Parathyroid adenoma (tissue), 2 donors: ENCODE results near the gene CDKN2C.

Experiments used
- H2AFZ ChIP-seq: fragments of 300-600 bp; sonication (generic); one replicate; pipeline ENCODE4 v1.7.0; 2017; ENCODE audit warnings: antibody characterized with exemption, mild to moderate bottlenecking
- H3K27ac ChIP-seq: fragments of 300-600 bp; sonication (generic); one replicate; pipeline ENCODE4 v1.7.0; 2017
- H3K27me3 ChIP-seq: fragments of 300-600 bp; sonication (generic); one replicate; pipeline ENCODE4 v1.7.0; 2017; ENCODE audit warnings: low read length; ENCODE audit not compliant: control insufficient read depth, insufficient read depth
- H3K36me3 ChIP-seq: fragments of 300-600 bp; sonication (generic); one replicate; pipeline ENCODE4 v1.7.0; 2017; ENCODE audit warnings: low read length; ENCODE audit not compliant: control insufficient read depth, insufficient read depth
- H3K4me1 ChIP-seq: fragments of 300-600 bp; sonication (generic); one replicate; pipeline ENCODE4 v1.7.0; 2017; ENCODE audit warnings: control low read depth
- H3K4me2 ChIP-seq: fragments of 300-600 bp; sonication (generic); one replicate; pipeline ENCODE4 v1.7.0; 2017; ENCODE audit warnings: low read length
- H3K4me3 ChIP-seq: fragments of 300-600 bp; sonication (generic); one replicate; pipeline ENCODE4 v1.7.0; 2017; ENCODE audit warnings: low read depth, low read length
- H3K79me2 ChIP-seq: fragments of 300-600 bp; sonication (generic); one replicate; pipeline ENCODE4 v1.7.0; 2017; ENCODE audit warnings: control low read depth
- H3K9ac ChIP-seq: fragments of 300-600 bp; sonication (generic); one replicate; pipeline ENCODE4 v1.7.0; 2017; ENCODE audit warnings: mild to moderate bottlenecking
- H3K9me3 ChIP-seq: fragments of 300-600 bp; sonication (generic); one replicate; pipeline ENCODE4 v1.7.0; 2017; ENCODE audit warnings: low read length; ENCODE audit not compliant: control insufficient read depth
- CTCF ChIP-seq: fragments of 300-600 bp; sonication (generic); IDR thresholded peaks from one replicate; pipeline ENCODE4 v1.7.0; 2017; ENCODE audit warnings: antibody characterized with exemption, mild to moderate bottlenecking
- donor health status: primary hyperparathyroidism.

CDKN2C gene

GRCh38 chr1:50986653-50987052 lies 16.6 kb downstream of the CDKN2C start:
- H3K27ac ChIP-seq, result no peak overlapping the region
- no peaks in the 10 kb centered on the region for H3K4me1 ChIP-seq
- no peaks in the 10 kb centered on the region for H3K27me3 ChIP-seq
- no peaks in the 10 kb centered on the region for H3K36me3 ChIP-seq
- H3K79me2 ChIP-seq, result no peaks in the 10 kb centered on the region
- H3K4me2 ChIP-seq, result no peak overlapping the region
- no peak for TF ChIP-seq CTCF
- H3K9ac ChIP-seq, result no peak overlapping the region
- no peak overlapping the region for H3K4me3 ChIP-seq
- H3K9me3 ChIP-seq, result no peaks in the 10 kb centered on the region
- H2AFZ ChIP-seq, result no peak overlapping the region

DNA sequence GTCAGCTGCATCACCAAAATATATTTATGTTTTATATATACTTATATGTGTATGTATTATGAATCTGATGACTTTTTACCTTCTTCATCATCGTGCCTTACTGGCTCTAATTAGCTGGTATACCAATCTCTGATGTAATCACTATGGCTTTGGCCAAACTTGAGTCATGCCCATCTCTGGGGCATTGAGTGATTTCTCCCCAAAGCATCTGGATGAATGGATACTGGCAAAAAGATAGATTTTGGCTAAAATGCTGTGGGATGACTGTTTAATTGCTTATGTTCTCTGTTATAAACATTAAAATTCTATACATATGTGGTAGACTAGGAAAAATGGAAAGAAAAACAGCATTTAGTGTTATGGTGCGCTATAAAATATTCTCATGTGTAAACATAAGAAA lies 19.6 kb downstream of the CDKN2C start:
- Histone ChIP-seq H3K27me3 (no peaks in the 10 kb centered on the region), H3K79me2 (no peaks in the 10 kb centered on the region), H3K4me2 (no peak overlapping the region), H3K9ac (no peak overlapping the region), H3K4me3 (no peak overlapping the region), H3K27ac (no peak overlapping the region), H3K36me3 (no peaks in the 10 kb centered on the region), H3K9me3 (no peaks in the 10 kb centered on the region), H3K4me1 (no peaks in the 10 kb centered on the region), H2AFZ (no peak overlapping the region)
- TF ChIP-seq CTCF, result no peak

DNA sequence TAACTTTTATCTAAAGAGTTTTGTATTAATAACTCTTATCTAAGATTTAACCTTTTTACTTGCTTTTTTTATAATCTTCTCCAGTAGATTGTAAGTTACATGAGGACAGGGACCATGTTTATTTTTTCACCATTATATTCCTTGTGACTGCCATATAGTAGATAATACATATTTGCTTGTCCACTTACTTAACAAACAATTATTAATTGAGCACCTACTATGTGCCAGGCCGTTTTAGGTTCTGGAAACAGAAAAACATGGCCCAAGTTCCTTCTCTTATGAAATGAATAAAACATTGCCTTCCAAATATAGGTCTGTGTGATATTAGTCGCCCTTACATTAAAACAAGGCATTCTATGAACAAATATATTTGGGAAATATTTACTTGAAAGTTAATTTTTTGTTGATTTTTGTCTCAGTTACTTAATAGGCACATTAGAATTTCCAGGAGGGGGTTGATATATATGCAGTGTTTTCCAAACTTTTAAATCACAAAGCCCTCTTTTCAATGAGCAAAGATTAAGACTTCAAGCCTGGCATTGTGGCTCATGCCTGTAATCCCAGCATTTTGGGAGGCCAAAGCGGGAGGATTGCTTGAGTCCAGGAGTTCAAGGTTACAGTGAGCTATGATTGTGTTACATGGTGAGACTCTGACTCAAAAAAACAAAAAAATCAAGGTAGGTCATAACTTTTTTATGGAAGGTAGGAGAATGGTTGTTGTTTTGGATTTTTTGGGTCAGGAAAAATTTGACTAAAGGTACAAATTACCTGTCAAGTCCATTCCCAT lies 22.7 kb downstream of the CDKN2C start:
- H3K36me3 ChIP-seq, result no peaks in the 10 kb centered on the region
- no peaks in the 10 kb centered on the region for H3K9me3 ChIP-seq
- no peak overlapping the region for H3K27ac ChIP-seq
- no peak overlapping the region for H2AFZ ChIP-seq
- H3K4me2 ChIP-seq, result no peak overlapping the region
- H3K27me3 ChIP-seq, result no peaks in the 10 kb centered on the region
- no peak overlapping the region for H3K9ac ChIP-seq
- H3K4me3 ChIP-seq, result no peak overlapping the region
- H3K4me1 ChIP-seq, result no peaks in the 10 kb centered on the region
- TF ChIP-seq CTCF, result no peak
- H3K79me2 ChIP-seq, result no peaks in the 10 kb centered on the region

GRCh38 chr1:50993645-50994044 lies 23.6 kb downstream of the CDKN2C start:
- no peak overlapping the region for H2AFZ ChIP-seq
- no peak for TF ChIP-seq CTCF

DNA sequence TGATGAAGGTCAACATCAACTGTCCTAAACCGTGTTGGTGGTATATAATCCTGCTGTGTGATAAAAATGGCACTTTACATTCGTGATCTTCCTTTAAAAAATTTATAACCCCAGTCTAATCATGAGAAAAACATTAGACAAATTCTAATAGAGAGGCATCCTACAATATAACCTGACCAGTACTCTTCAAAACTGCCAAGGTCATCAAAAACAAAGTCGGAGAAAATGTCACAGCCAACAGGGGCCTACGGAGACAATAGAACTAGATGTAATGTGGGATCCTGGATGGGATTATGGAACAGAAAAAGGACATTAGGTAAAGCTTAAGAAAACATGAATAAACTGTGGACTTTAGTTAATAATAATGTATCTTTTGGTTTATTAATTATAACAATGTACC lies 25.0 kb downstream of the CDKN2C start:
- Histone ChIP-seq H3K9me3 (no peaks in the 10 kb centered on the region), H3K4me1 (no peaks in the 10 kb centered on the region), H2AFZ (no peak overlapping the region), H3K4me2 (no peak overlapping the region), H3K4me3 (no peak overlapping the region), H3K79me2 (no peaks in the 10 kb centered on the region), H3K9ac (no peak overlapping the region), H3K36me3 (no peaks in the 10 kb centered on the region), H3K27ac (no peak overlapping the region), H3K27me3 (no peaks in the 10 kb centered on the region)
- TF ChIP-seq CTCF, result no peak

More at GRCh38 chr1:50993645-50994044, 23.6 kb downstream of the CDKN2C start:
- no peaks in the 10 kb centered on the region for H3K79me2 ChIP-seq
- H3K4me3 ChIP-seq, result no peak overlapping the region
- no peak overlapping the region for H3K27ac ChIP-seq
- H3K27me3 ChIP-seq, result no peaks in the 10 kb centered on the region
- H3K4me1 ChIP-seq, result no peaks in the 10 kb centered on the region
- no peak overlapping the region for H3K9ac ChIP-seq
- no peaks in the 10 kb centered on the region for H3K36me3 ChIP-seq
- no peaks in the 10 kb centered on the region for H3K9me3 ChIP-seq
- no peak overlapping the region for H3K4me2 ChIP-seq
